ENCODE measurements around the gene C1QTNF6.

C1QTNF6 gene

DNA sequence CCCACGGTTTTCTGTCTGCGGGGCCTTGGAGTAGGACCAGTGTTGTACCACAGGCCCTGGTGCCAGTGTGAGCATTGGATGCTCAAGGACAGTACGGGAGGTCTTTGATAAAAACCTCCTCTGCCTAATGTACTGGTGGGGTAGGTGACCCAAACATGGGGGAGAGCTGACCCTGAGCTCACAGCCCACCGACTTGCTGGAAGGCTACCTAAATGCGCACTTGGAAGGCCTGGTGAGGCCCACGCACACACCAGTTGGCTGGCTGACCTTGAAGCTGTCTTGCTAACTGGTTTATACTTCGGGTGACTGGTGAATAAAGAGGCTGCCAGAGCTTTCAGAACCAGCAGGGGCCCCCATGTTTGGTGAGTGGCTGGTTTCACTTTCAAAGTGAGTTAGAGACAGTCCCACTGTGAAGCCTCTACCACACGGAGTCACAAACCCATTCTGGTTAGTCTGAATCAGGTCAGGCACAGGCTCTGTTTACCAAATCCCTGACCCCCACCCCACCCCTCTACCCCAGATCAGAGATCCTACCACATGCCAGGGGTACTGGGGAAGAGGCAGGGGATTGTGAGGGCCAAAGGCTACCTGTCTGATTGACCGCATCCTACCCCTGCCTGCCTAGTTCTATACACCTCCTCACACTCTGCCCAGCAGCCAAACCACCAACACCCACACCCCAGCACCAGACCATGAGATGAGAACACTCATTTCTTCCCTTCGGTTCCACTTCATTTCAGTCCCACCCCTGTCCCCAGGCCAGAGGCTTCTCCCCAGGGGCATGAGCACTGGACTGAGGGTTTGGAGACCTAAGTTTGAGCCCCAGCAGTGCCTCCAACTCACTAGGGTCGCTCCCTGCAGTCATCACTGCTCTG lies 25.6 kb downstream of the C1QTNF6 start:
- peak; percentile 84 for DNase-seq (ENCODE audit: low spot score)

DNA sequence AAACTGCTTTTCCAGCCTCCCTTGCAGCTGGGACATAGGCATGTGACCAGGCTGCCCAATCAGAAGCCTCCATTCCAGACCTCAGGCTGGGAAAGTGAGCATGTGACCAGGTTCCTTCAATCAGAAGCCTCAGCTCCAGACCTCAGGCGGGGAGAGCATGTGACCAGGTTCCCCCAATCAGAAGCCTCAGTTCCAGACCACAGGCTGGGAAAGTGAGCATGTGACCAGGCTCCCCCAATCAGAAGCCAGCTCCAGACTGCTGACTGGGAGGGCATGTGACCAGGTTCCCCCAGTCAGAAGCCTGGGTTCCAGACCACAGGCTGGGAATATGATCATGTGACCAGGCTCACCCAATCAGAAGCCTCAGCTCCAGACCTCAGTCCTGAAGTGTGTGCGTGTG lies 26.6 kb downstream of the C1QTNF6 start:
- no peak for DNase-seq (ENCODE audit: low spot score)

DNA sequence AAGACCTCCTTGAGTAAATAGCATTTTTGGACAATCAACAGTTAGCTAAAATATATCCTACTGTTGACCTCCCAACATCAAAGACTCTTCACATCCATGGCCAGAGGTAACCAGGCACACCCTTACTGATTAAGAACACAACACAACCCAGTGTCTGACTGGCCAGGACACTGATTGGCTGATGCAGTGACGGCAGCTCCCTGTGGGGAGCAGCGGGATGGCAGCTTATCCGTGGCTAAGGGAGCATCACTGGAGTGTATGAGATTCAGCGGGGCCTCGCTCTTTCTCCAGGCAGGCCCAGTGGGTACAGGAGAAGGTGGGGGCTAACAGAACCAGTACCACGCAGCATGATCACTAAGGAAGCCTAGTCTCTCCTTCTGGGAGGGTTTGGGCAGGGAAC lies 28.0 kb downstream of the C1QTNF6 start:
- no peak for DNase-seq (ENCODE audit: low spot score)

DNA sequence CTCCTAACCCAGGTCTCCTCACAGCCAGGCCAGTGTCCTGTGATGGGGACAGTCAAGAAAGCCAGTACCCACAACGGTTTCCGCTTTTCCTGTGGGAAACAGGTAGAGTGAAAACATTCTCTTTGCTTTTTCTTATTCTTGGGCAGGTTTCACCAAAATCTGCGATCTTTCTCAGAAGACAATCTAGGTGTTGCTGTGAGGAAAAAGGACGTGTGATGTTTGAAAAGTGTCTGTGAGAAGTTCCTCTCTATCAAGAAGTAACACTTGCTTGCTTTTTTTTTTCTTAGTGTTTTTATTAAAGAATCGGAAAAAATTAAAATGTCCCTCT lies 29.1 kb downstream of the C1QTNF6 start:
- no peak for DNase-seq (ENCODE audit: low spot score)

DNA sequence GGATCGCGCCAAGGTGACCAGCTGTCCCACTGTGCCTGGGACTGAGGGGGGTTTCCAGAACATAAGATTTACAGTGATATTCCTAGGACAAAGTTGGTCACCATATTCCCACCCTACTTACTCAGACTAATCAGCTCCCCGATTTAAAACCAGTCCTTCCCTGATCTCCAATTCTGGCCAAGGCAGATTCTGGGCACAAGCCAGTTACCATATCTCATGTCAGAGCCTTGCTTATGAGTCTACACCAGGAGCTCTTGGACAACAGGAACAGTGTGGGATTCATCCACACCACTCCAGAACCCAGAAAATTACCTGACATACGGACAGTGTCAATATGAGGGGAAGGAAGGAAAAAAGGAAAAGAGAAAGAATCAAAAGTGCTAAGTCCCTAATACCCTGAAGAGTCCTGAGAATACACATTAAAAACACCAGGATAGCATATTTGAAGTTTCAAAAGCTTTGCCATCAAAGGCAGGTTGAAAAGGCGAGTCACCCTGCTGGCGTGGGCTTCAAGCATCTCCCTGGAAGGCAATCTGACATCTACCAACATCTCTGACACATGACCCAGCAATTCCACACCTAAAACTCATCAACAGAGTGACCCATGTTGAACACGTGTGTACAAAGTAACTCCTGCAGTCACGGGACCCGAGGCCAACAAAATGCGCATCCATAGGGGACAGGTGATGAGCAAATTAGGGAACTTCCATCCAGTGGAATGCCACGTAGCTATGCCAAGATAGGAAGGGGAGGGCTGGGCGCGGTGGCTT lies 30.3 kb downstream of the C1QTNF6 start:
- DNase-seq (ENCODE audit: low spot score), result no peak

DNA sequence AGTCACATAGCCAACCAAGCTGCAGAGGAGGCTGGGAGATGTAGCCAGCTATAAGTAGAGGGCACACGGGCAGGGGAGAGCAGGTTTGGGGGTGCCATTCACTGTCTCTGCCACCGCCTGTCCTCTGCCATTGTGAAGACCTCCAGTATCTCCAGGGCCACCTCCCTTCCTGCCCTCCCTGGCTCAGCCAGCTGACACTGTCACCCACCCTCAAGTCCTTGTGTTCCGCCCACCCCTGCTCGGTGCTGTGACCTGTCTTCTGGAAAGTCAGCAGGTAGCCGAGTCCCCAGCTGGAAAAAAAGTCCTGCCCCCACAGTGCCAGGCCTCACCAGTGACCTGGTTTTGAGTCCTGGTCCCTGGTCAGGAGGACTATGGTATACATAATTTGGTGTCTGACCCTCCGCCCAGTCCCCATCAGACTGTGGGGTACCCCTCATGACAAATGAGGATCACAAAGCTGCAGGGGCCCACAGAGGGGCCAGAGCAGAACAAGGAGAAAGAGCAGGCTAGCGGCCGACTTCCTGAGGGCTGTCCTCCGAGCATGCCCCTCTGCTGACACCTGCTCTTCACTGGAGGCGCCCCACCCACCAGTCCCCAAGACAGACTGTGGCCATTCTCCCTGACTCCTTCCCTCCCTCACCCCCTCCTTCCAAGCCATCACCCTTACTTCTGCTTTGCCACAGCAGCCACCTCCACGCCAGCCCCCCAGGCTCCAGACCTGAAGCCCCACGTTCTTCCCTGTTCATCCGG lies 31.2 kb downstream of the C1QTNF6 start:
- DNase-seq (ENCODE audit: low spot score), result no peak

DNA sequence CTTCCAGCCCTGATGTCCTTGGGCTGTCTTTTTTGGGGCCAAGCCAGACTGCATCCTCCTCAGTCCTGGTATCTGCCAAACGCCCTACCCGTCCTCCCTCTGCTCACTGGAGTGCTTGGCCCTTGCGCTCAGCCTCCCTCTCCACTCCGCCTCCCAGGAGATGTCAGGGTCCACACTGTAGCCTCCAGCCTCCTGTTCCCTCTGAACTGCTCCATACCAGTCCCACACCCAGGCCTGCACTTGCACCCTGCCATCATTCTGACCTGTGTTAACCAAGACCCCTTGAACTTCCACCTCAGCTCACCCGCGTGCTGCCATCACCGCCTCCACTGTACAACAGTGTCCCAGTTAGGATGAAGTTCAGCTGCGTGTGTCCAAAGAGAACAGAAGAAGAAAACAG lies 32.1 kb downstream of the C1QTNF6 start:
- no peak for DNase-seq (ENCODE audit: low spot score)

DNA sequence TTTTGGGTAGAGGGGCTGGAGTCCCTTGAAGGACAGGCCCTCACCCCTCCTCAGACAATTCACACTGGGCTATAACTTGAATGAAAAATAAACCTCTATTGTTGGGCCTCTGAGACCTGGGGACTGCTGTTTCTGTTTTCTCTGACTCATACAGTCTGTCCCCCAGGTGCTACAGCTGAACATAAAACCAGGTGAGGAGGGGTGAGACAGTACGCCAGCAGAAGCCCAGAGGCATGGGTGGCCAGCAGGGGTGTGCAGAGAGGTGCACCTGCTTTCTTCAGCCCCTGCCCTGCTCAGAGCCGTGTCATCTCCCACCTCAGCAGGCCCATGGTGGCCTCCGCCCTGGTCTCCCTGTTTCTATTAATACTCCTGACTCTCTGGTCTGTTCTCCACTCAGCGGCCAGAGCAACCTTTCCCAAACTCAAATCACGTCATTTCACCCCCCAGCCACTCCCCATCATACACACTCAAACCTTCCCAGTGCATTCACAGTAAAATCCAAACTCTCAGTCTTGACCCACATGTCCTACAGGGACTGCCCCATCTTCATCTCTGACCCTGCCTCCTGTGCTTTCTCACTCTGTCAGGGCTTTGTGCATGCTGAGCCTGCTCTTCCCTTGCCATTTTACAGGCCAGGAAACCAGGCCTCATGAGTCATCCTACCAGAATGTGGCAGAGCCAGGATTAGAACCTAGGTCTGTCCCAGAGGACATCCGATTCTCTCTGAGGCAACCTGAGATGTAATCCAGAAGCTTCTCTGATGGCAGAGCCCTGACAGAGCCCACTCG lies 32.9 kb downstream of the C1QTNF6 start:
- DNase-seq (ENCODE audit: low spot score), result no peak

DNA sequence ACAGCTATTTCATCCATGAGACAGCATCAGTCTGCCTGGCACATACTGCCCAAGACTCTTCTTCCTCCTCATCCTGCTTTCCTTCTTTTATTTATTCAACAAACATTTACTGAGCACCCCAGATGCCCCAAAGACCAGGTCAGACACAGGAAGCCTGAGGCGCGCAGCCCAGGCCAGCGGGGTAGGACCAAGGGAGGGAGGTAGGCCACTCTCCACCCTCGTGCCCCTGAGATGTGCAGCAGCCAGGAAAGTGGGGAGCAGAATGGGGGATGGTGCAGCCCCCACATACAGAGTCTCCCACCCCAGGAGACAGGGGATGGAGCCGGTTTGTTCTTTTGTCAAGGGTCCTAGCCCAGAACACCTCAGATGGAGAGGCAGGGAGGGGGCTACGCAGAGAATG lies 34.1 kb downstream of the C1QTNF6 start:
- no peak for DNase-seq (ENCODE audit: low spot score)

DNA sequence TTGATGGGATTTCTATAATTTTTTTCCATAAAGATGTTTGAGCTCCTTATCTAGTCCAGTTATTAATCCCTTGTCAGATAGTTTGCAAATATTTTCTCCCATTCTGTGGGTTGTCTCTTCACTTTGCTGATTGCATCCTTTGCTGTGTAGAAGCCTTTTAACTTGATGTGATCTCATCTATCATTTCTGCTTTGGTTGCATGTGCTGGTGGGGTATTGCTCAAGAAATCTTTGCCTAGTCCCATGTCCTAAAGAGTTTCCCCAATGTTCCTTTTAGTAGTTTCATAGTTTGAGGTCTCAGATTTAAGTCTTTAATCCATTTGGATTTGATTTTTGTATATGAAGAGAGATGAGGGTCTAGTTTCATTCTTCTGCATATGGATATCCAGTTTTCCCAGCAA lies 36.6 kb downstream of the C1QTNF6 start:
- DNase-seq (ENCODE audit: low spot score), result no peak

DNA sequence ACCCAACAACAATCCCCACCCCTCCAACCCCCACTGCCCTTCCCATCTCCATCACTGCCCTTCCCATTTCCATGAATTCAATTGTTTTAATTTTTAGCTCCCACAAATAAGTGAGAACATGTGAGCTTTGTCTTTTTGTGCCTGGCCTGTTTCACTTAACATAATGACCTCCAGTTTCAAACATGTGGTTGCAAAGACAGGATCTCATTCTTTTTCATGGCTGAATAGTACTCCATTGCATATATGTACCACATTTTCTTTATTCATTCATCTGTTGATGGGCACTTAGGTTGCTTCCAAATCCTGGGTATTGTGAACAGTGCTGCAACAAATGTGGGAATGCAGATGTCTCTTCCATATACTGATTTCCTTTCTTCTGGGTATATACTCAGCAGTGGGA lies 37.3 kb downstream of the C1QTNF6 start:
- DNase-seq (ENCODE audit: low spot score), result no peak

DNA sequence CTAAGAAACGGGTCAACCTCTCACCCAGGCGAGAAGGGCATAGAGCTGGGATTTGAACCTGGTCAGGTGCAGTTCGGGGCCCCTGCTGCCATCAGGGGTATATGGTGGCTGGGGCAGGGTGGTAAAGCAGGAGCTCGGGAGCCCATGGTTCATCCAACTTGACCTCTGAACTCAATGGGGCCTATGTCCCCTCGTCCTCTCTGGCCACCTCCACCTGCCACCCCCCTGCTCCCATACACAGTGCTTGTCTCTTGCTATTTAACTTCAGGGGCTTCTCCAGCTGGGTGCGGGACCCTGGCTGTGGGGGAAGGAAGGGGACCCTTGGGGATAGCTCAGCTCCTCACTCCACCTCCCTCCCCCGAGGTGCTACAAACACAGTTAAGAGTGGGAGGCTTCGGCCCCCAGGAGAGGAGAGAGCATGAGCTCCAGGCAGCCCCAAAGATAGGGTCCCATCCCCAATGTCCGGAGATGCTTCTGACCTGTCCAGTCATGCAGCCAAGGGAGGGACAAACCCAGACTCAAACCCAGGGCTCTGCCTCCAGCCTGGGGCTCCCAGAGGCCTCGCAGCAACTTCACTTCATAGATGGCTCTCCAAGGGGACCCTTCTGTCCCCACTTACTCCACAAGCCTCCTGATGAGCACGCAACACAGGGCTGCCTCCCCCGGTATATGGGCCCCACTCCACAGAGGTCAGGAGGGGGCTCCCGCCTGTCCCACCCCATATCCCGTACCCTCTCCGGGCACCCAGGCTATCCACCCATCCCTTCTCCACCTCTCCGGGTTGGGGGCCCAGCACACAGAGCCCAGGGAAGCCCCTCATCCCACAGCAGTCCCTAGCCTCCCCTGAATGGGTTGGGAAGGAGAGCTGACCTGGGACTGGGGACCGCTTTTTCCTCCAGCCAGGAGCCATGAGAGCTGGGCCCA lies 39.0 kb downstream of the C1QTNF6 start:
- no peak for DNase-seq (ENCODE audit: low spot score)

DNA sequence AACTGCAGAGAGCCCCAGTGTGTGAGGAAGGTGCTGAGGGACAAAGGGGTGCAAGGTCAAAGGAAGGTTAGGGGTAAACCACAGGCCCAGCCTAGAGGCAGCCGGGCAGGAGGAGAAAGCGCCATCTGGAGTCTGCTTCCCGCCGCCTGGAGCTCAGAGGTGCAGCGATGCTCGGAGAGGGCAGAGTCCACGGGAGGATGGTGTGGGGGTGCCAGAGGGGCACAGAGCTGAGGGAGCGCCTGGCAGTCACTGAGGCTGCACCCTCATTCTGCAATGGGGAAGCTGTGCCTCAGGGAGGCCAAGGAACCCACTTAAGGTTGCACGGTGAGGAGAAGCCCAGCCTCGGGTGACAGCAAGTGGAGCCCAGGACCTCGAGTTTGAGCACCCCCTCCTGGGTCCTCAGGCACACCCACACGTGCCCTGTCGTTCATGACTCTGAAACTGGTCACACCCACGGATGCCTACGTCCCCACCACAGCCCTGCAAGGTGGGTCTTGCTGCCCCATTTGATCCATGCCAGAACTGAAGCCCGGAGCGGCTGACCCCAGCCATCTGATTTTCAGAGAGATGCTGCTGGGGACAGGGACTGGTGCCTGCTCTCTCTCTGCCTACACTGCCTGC lies 39.9 kb downstream of the C1QTNF6 start:
- DNase-seq (ENCODE audit: low spot score), result peak; percentile 42

DNA sequence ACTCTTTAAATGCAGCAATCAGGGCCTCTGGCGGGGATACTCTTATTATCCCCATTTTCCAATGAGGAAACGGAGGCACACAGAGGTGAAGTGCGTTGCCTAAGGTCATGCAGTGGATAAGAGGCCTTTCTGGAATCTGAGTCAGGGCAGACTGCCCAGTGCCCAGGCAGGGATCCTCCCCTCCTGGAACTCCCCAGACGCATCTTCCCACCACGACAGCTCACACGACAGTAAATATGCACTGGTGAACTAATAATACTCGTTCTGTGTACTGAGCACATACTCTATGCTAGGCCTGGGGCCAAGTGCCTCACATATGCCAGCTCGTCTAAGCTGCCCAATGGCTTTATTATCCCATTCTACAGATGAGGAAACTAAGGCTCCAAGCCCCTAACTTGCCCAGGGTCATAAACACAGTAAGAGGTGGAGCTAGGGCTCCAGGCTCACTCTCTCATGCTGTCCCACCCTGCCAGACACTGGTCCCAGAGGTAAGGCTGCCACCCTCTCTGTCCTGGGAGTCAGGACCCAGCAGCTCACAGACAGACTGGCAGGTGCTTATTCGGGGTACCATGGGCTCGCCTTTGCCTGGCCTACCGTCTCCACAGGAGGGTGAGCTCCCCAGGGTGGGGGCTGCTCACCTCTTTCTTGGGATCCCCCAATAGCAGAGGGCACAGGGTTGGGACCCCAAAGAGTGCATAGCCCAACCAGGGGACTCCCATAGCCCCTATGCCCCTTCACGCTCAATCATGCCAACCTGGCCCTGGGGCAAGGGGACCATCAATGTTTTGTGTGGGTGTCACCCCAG lies 40.7 kb downstream of the C1QTNF6 start:
- no peak for DNase-seq (ENCODE audit: low spot score)

DNA sequence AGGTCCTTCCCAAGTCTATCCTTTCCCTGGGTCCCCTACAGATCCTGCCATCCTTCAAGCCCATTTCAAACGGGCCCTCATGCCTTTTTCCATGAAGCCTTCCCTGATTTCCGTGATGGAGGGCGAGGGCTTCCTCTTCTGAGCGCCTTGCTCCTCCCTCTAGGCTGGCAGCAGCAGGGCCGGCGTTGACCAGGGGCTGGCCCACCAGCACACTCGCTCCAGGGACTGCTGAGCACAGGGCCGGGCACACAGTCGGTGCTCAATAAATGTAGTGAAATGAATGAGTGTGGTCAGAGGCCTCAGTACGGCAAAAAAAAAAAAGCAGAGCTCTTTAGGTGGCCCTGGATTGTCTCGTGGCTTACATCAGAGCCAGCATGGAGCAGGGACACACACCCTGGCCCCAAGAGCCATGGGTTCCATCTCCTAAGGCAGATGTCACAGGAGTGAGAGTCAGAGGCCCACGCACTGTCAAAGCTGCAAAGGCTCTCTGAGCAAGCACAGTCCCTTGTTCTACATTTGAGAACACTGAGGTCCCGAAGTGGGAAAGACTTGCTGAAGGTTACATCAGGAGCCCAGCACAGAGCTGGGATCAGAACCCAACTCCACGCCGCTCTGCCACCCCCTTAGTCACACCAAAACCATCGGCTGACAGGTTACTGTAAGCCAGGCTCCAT lies 41.4 kb downstream of the C1QTNF6 start:
- no peak for DNase-seq (ENCODE audit: low spot score)

DNA sequence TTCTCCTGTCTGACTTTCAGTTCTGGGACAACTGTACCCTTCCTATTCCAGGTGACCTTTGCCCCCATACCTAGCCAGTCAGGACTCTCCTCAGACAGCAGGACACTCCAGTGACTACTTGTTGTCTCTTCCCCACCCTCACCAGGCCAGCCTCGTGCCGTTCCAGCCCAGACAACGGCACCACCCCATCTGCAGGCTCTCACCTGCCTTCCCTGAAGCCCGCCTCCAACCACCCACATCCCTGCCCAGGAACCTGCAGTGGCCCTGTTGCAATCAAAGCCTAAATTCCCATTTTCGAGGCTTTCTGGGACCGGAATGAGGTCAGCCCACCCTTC lies 42.0 kb downstream of the C1QTNF6 start:
- no peak for DNase-seq (ENCODE audit: low spot score)

DNA sequence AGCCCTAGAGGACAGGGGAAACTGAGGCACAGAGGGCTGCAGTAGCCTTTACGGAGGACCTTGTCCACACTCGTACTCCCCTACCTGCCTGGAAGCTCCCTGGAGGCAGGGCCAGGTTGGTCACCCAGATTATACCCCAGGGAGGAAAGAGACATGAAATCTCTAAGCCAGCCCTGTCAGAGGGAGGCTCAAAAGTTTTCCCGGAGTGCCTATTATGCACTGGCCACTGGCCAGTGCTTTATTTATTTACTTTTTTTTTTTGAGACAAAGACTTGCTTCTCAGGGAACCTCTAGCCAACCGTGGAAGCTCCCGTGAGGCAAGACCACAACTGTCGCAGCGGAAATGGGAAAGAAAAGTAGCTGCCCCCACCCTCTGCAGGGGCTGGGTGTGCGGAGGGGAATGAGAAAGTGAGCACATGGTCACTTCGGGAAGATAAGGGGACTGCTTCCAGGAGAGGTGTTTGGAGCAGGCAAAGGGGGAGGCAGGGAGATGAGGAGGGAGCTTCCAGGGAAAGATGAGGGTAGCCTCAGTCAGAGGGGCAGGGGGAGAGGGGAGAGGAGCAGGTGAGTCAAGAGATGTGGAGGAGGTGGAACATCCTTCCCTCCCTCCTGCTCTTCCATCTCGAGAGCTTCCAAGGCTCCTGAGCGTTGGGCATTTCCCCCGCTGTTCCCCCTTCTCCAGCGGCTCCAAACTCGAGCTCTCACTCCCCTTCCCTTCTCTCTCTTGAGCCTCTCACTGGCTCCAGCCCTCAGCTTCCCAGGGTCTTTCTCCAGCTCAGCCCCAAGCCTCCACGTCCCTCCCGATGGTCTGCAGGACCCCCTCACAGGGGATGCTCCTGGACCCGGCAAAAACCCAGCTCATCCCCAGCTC lies 42.6 kb downstream of the C1QTNF6 start:
- no peak for DNase-seq (ENCODE audit: low spot score)

DNA sequence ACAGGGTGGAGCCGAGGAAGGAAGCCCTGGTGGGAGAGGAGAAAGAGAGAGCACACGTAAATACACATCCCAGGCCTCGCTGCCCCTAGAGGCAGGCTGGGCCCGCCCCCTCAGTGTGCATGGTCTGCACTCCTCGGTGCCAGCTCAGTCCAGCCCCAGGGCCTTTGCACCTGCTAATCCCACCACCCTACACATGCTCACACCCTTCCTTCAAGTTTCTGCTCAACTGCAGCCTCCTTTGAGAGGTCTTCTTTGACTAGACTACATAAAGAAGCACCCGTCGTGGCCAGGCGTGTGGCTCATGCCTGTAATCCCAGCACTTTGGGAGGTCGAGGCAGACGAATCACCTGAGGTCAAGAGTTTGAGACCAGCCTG lies 43.9 kb downstream of the C1QTNF6 start:
- no peak for DNase-seq (ENCODE audit: low spot score)
